H1 (cell line): ENCODE measurements around the gene CBY2. TPM values are rescaled to one million over a fixed set of nuclear protein-coding genes. Genes with fewer than 3 reads are reported as not detected.
A peak's percentile ranks its signal among the peaks of the same experiment; 100 is the strongest.

Experiments
- CTCF ChIA-PET: fragments of 300-600 bp; sonication (Branson Sonifier 250); formaldehyde crosslinking; loops from one replicate; lab custom pipeline; 2021; ENCODE audit not compliant: partially characterized antibody; lab: Charles Lee
- POLR2A ChIA-PET: fragments of 300-600 bp; sonication (Branson Sonifier 250); formaldehyde crosslinking; loops from one replicate; lab custom pipeline; 2021; ENCODE audit warnings: inconsistent platforms; ENCODE audit not compliant: partially characterized antibody; lab: Charles Lee
- DNase-seq, 2 experiments: peaks; one replicate each; pipeline versions ENCODE4 v3.0.0 to v3.0.0-alpha.2; 2010 to 2022; ENCODE audit warnings: low spot score in 2 of 2, low read depth in 1 of 2, mixed read lengths in 1 of 2
- FAIRE-seq: peaks from 2 replicates; lab custom pipeline; 2011; peaks lifted over from hg19 to GRCh38; lab: Jason Lieb, UNC
- H2AFZ ChIP-seq: 2 replicates; pipeline ENCODE4 v1.8.1; 2012; ENCODE audit warnings: low read length, inconsistent platforms
- H2AK5ac ChIP-seq: 2 replicates; pipeline ENCODE4 v1.6.1; 2013; ENCODE audit warnings: low read depth, low read length
- H2BK120ac ChIP-seq: replicated peaks from 2 replicates; pipeline ENCODE3; 2013; ENCODE audit warnings: low read depth, low read length, inconsistent platforms
- H2BK12ac ChIP-seq: 2 replicates; pipeline ENCODE4 v1.6.1; 2013; ENCODE audit warnings: low read depth, low read length
- H2BK15ac ChIP-seq: 2 replicates; pipeline ENCODE4 v1.6.1; 2013; ENCODE audit warnings: low read length
- H2BK20ac ChIP-seq: 2 replicates; pipeline ENCODE4 v1.6.1; 2013; ENCODE audit warnings: low read length
- H2BK5ac ChIP-seq: 2 replicates; pipeline ENCODE4 v1.6.1; 2013; ENCODE audit warnings: low read depth, low read length
- H3K14ac ChIP-seq: 2 replicates; pipeline ENCODE4 v1.6.1; 2013; ENCODE audit warnings: inconsistent platforms; ENCODE audit not compliant: insufficient read length
- H3K18ac ChIP-seq: 2 replicates; pipeline ENCODE4 v1.6.1; 2013; ENCODE audit warnings: low read length; ENCODE audit errors: extremely low read depth
- H3K23ac ChIP-seq: 2 replicates; pipeline ENCODE4 v1.6.1; 2013; ENCODE audit warnings: inconsistent platforms; ENCODE audit not compliant: insufficient read length
- H3K23me2 ChIP-seq: 2 replicates; pipeline ENCODE4 v1.6.1; 2013; ENCODE audit warnings: low read depth, low read length
- H3K27ac ChIP-seq: 2 replicates; pipeline ENCODE4 v1.6.1; 2011; ENCODE audit warnings: low read depth, low read length, inconsistent platforms
- H3K27me3 ChIP-seq, 4 experiments: replicated peaks in 1 of 4; 1 replicate in 1 of 4; 2 replicates in 3 of 4; pipeline versions ENCODE4 v1.6.1 to v1.8.1; 2011 to 2013; ENCODE audit warnings: low read length in 3 of 4, mild to moderate bottlenecking in 3 of 4, inconsistent platforms in 2 of 4, mixed read lengths in 2 of 4, moderate library complexity in 1 of 4; ENCODE audit not compliant: control insufficient read depth in 3 of 4, insufficient read depth in 3 of 4; ENCODE audit errors: extremely low read depth in 1 of 4
- H3K36me3 ChIP-seq, 4 experiments: 2 replicates each; pipeline versions ENCODE4 v1.6.1 to v1.8.1; 2011 to 2013; ENCODE audit warnings: mild to moderate bottlenecking in 4 of 4, low read length in 3 of 4, moderate library complexity in 2 of 4, control low read depth in 1 of 4, inconsistent platforms in 1 of 4; ENCODE audit not compliant: insufficient read depth in 4 of 4, control insufficient read depth in 2 of 4
- H3K4ac ChIP-seq: replicated peaks from 2 replicates; pipeline ENCODE3; 2013; ENCODE audit warnings: low read length, low read depth, mixed read lengths, inconsistent platforms; ENCODE audit not compliant: insufficient read length
- H3K4me1 ChIP-seq, 4 experiments: replicated peaks in 1 of 4; 1 replicate in 1 of 4; 2 replicates in 3 of 4; pipeline versions ENCODE4 v1.6.1 to v1.8.1; 2011 to 2013; ENCODE audit warnings: low read length in 3 of 4, inconsistent platforms in 2 of 4, mixed read lengths in 1 of 4; ENCODE audit not compliant: insufficient read depth in 4 of 4, control insufficient read depth in 3 of 4
- H3K4me2 ChIP-seq, 2 experiments: 2 replicates each; pipeline versions ENCODE4 v1.6.1 to v1.8.1; 2011 to 2013; ENCODE audit warnings: low read depth in 2 of 2, low read length in 2 of 2, control low read depth in 1 of 2, inconsistent platforms in 1 of 2, mild to moderate bottlenecking in 1 of 2; ENCODE audit not compliant: insufficient read depth in 1 of 2
- H3K4me3 ChIP-seq, 4 experiments: fragments of 200-600, 300-600 bp in 1 of 4; sonication (generic), shearing (Covaris generic), sonication (Bioruptor Twin) in 1 of 4; 2 replicates each; pipeline versions ENCODE4 v1.5.1 to v1.8.1; 2011 to 2016; ENCODE audit warnings: low read length in 4 of 4, low read depth in 3 of 4, control low read depth in 2 of 4, inconsistent platforms in 2 of 4, mild to moderate bottlenecking in 2 of 4, mixed read lengths in 1 of 4, moderate library complexity in 1 of 4; ENCODE audit not compliant: insufficient read depth in 2 of 4; ENCODE audit errors: extremely low read depth in 1 of 4
- H3K56ac ChIP-seq: replicated peaks from 2 replicates; pipeline ENCODE3; 2013; ENCODE audit warnings: low read depth, mild to moderate bottlenecking, mixed read lengths, low read length, inconsistent platforms; ENCODE audit not compliant: insufficient read length
- H3K79me1 ChIP-seq: 2 replicates; pipeline ENCODE4 v1.6.1; 2013; ENCODE audit warnings: low read depth, low read length, control low read depth
- H3K79me2 ChIP-seq, 2 experiments: 2 replicates each; pipeline versions ENCODE4 v1.6.1 to v1.8.1; 2012 to 2013; ENCODE audit warnings: low read length in 2 of 2, mild to moderate bottlenecking in 2 of 2, inconsistent platforms in 1 of 2; ENCODE audit not compliant: insufficient read depth in 2 of 2, control insufficient read depth in 1 of 2
- H3K9ac ChIP-seq, 4 experiments: replicated peaks in 1 of 4; 1 replicate in 1 of 4; 2 replicates in 3 of 4; pipeline versions ENCODE4 v1.6.1 to v1.8.1; 2011 to 2013; ENCODE audit warnings: low read depth in 3 of 4, low read length in 3 of 4, control low read depth in 2 of 4, mild to moderate bottlenecking in 2 of 4, moderate library complexity in 2 of 4, inconsistent platforms in 1 of 4; ENCODE audit errors: extremely low read depth in 1 of 4
- H3K9me3 ChIP-seq, 2 experiments: 2 replicates each; pipeline versions ENCODE4 v1.6.1 to v1.8.1; 2012 to 2013; ENCODE audit warnings: mild to moderate bottlenecking in 2 of 2, moderate library complexity in 2 of 2, control low read depth in 1 of 2, inconsistent platforms in 1 of 2, low read depth in 1 of 2, low read length in 1 of 2, mixed read lengths in 1 of 2; ENCODE audit not compliant: insufficient read depth in 2 of 2
- H4K20me1 ChIP-seq, 2 experiments: replicated peaks in 1 of 2; 2 replicates each; pipeline versions ENCODE3 to v1.8.1; 2011 to 2013; ENCODE audit warnings: inconsistent platforms in 2 of 2, low read length in 2 of 2, mild to moderate bottlenecking in 1 of 2; ENCODE audit not compliant: insufficient read depth in 2 of 2, control insufficient read depth in 1 of 2
- H4K5ac ChIP-seq: 2 replicates; pipeline ENCODE4 v1.6.1; 2013; ENCODE audit warnings: low read length, low read depth, mixed read lengths, inconsistent platforms; ENCODE audit not compliant: insufficient read length
- H4K8ac ChIP-seq: 2 replicates; pipeline ENCODE4 v1.8.0; 2013; ENCODE audit warnings: mild to moderate bottlenecking, moderate library complexity, low read length, inconsistent platforms; ENCODE audit not compliant: insufficient read depth; ENCODE audit errors: extremely low read depth
- H4K91ac ChIP-seq: replicated peaks from 2 replicates; pipeline ENCODE3; 2013; ENCODE audit warnings: low read length, mixed read lengths, inconsistent platforms; ENCODE audit not compliant: insufficient read length
- BRCA1 ChIP-seq: IDR thresholded peaks from 2 replicates; pipeline ENCODE4 v1.6.1; 2012; ENCODE audit warnings: low read depth, low read length, improper control_type of control experiment
- CBX8 ChIP-seq: fragments of 300-800, 300-1000 bp; sonication (generic); IDR thresholded peaks from 2 replicates; pipeline ENCODE4 v1.7.1; 2016; ENCODE audit warnings: low read depth, low read length, borderline replicate concordance
- CTBP2 ChIP-seq: IDR thresholded peaks from 2 replicates; pipeline ENCODE4 v1.7.0; 2011; ENCODE audit warnings: borderline replicate concordance, mild to moderate bottlenecking, moderate library complexity, mixed read lengths, low read length; ENCODE audit not compliant: insufficient read depth, insufficient read length
- EGR1 ChIP-seq: IDR thresholded peaks from 2 replicates; pipeline ENCODE4 v1.6.1; 2011; ENCODE audit warnings: low read depth, low read length, borderline replicate concordance
- EP300 ChIP-seq, 2 experiments: IDR thresholded peaks; 1 replicate in 1 of 2; 2 replicates in 1 of 2; pipeline ENCODE4 v1.6.1; 2011 to 2012; ENCODE audit warnings: low read depth in 2 of 2, low read length in 2 of 2, mild to moderate bottlenecking in 2 of 2, borderline replicate concordance in 1 of 2, inconsistent platforms in 1 of 2, moderate library complexity in 1 of 2
- JUND ChIP-seq: IDR thresholded peaks from 2 replicates; pipeline ENCODE4 v1.6.1; 2011; ENCODE audit warnings: mild to moderate bottlenecking, improper control_type of control experiment, low read length
- MAFK ChIP-seq: IDR thresholded peaks from 2 replicates; pipeline ENCODE4 v1.6.1; 2012; ENCODE audit warnings: low read depth, mild to moderate bottlenecking, improper control_type of control experiment, low read length
- POU5F1 ChIP-seq: IDR thresholded peaks from 2 replicates; pipeline ENCODE4 v1.6.1; 2011; ENCODE audit warnings: low read depth, mild to moderate bottlenecking, low read length, moderate library complexity
- RBBP5 ChIP-seq: IDR thresholded peaks from 2 replicates; pipeline ENCODE4 v1.7.1; 2012; ENCODE audit warnings: low read depth, mild to moderate bottlenecking, inconsistent platforms, low read length, moderate library complexity, borderline replicate concordance
- RNF2 ChIP-seq: fragments of 200-900, 300-1000 bp; sonication (generic); IDR thresholded peaks from 2 replicates; pipeline ENCODE4 v1.7.1; 2016; ENCODE audit warnings: borderline replicate concordance, low read depth, mild to moderate bottlenecking, antibody characterized with exemption, low read length; ENCODE audit not compliant: poor library complexity, severe bottlenecking; ENCODE audit errors: missing control alignments
- SAP30 ChIP-seq: fragments of 300-600 bp; sonication (generic); IDR thresholded peaks from 2 replicates; pipeline ENCODE4 v1.7.1; 2012; ENCODE audit warnings: low read length, moderate library complexity, mild to moderate bottlenecking, inconsistent platforms; ENCODE audit not compliant: insufficient read depth, insufficient replicate concordance
- SP2 ChIP-seq: IDR thresholded peaks from 2 replicates; pipeline ENCODE4 v1.6.1; 2012; ENCODE audit warnings: mild to moderate bottlenecking, low read length, inconsistent platforms
- TAF1 ChIP-seq: IDR thresholded peaks from 2 replicates; pipeline ENCODE4 v1.6.1; 2011; ENCODE audit warnings: mild to moderate bottlenecking, low read depth, low read length
- TAF7 ChIP-seq: optimal IDR thresholded peaks from 2 replicates; pipeline ENCODE3; 2011; ENCODE audit warnings: low read depth, mild to moderate bottlenecking, inconsistent platforms, low read length, moderate library complexity, borderline replicate concordance
- polyA plus RNA-seq, 7 experiments: library from polyadenylated mRNA; depleted of rRNA in 3 of 7; stranded (reverse) in 5 of 7; unstranded in 2 of 7; fragments of >200 nt in 5 of 7; fragments of 200-250 nt in 2 of 7; gene quantifications; 1 replicate in 5 of 7; 2 replicates in 1 of 7; 4 replicates in 1 of 7; pipeline versions ENCODE4 v1.2.1 to v1.2.3, GENCODE V29; 2011 to 2013; ENCODE audit warnings: missing spikeins in 2 of 7, mixed read lengths in 2 of 7
- total RNA-seq: library from RNA; stranded (reverse); fragmentation: NEBNext Ultra II Directional; extraction: Animal tissue kit (Norgen Biotek cat#: 25700); gene quantifications from 2 replicates; pipeline ENCODE4 v1.2.1, GENCODE V29; 2021

Gene CBY2
- total and polyA plus RNA-seq, 2 of the 8 experiments (the other 6 are each of a cell fraction or from before 2014, with no cell fraction given): not detected

- no peaks in the 10 kb centered on the region for H3K79me2 ChIP-seq
- no peaks in the 10 kb centered on the region for H3K23me2 ChIP-seq
- no peaks in the 10 kb centered on the region; the same call in 1 of the 2 replicates for H3K79me1 ChIP-seq
- no peak overlapping the region for H3K18ac ChIP-seq
- H3K23ac ChIP-seq: no peak overlapping the region
- H4K5ac ChIP-seq: no peak overlapping the region
- no peak overlapping the region for H3K4me3 ChIP-seq
- peak overlapping the region; percentile 45; the same call in 1 of the 2 replicates for H2AFZ ChIP-seq
- DNase-seq (no peak), FAIRE-seq (no peak)
- H3K9ac ChIP-seq: no peak overlapping the region; a peak in 1 of 7 replicates
- H4K8ac ChIP-seq: no peak overlapping the region
- H3K14ac ChIP-seq: no peak overlapping the region
- H3K4ac ChIP-seq: no peak overlapping the region
- no peak overlapping the region for H2BK15ac ChIP-seq
- peaks cover 0 to 9% (median 3%) of the 10 kb centered on the region in 4 experiments; a peak in 3 of 7 replicates for H3K4me1 ChIP-seq
- CTCF ChIA-PET: interaction anchor here (1.6 to 4.8 kb wide), 4 partner anchors 11 to 83 kb away, joined by 4 to 31 read pairs (median 14); no protein-coding TSS in a partner anchor
- no peak overlapping the region; a peak in 1 of 4 replicates for H3K4me2 ChIP-seq
- no peak overlapping the region for H2BK120ac ChIP-seq
- 0 out of 7 replicates have a peak, but pooled peaks cover 0 to 2% (median 0%) of the 10 kb centered on the region in 4 experiments for H3K27me3 ChIP-seq
- H2BK20ac ChIP-seq: no peak overlapping the region
- TF ChIP-seq TAF1 (no peak), CBX8 (no peak), CTBP2 (no peak), JUND (no peak), BRCA1 (no peak), EGR1 (no peak), SAP30 (no peak), EP300 (IDR thresholded peaks at IDR 0.05; ENCODE audit: borderline replicate concordance in 1 of 2, low read depth in 2 of 2, low read length in 2 of 2) (no peak), TAF7 (no peak), MAFK (no peak), RNF2 (no peak), SP2 (no peak), POU5F1 (no peak), RBBP5 (no peak)
- TF ChIP-seq, all 59 proteins: peak for 0
- Histone ChIP-seq H3K27ac (no peak overlapping the region), H4K91ac (no peak overlapping the region), H2BK5ac (no peak overlapping the region), H2BK12ac (no peak overlapping the region), H3K36me3 (no peaks in the 10 kb centered on the region), H4K20me1 (no peaks in the 10 kb centered on the region), H3K56ac (no peak overlapping the region), H3K9me3 (no peaks in the 10 kb centered on the region), H2AK5ac (no peak overlapping the region)
- POLR2A ChIA-PET: no interaction called here
Measured at GRCh38 chr13:45705918-45706317, 3.8 kb downstream of the CBY2 start.
